Trophoblast cell (in vitro differentiated cells and primary cell): ENCODE data around the gene MEGF8.

ENCODE experiments used
- DNase-seq, 2 donors: peaks; one replicate each; pipeline ENCODE4 v3.0.0-alpha.2; 2016
- H2AFZ ChIP-seq: 2 replicates; pipeline ENCODE4 v1.6.1; 2013; ENCODE audit warnings: low read length, moderate library complexity, mild to moderate bottlenecking; ENCODE audit not compliant: insufficient read depth, poor library complexity
- H2AK5ac ChIP-seq: 2 replicates; pipeline ENCODE4 v1.6.1; 2013; ENCODE audit warnings: mild to moderate bottlenecking, low read length
- H2BK120ac ChIP-seq: 2 replicates; pipeline ENCODE4 v1.6.1; 2013; ENCODE audit warnings: low read length, mild to moderate bottlenecking, moderate library complexity; ENCODE audit not compliant: insufficient read depth, poor library complexity
- H2BK12ac ChIP-seq: 2 replicates; pipeline ENCODE4 v1.6.1; 2013; ENCODE audit warnings: mild to moderate bottlenecking, low read length, moderate library complexity
- H2BK5ac ChIP-seq: 2 replicates; pipeline ENCODE4 v1.6.1; 2013; ENCODE audit warnings: low read length, low read depth, moderate library complexity, mild to moderate bottlenecking; ENCODE audit not compliant: poor library complexity
- H3K14ac ChIP-seq: 2 replicates; pipeline ENCODE4 v1.6.1; 2013; ENCODE audit warnings: mild to moderate bottlenecking, low read length
- H3K18ac ChIP-seq: 2 replicates; pipeline ENCODE4 v1.6.1; 2013; ENCODE audit warnings: mild to moderate bottlenecking, low read length
- H3K23ac ChIP-seq: 2 replicates; pipeline ENCODE4 v1.6.1; 2013; ENCODE audit warnings: low read length
- H3K27ac ChIP-seq: 2 replicates; pipeline ENCODE4 v1.5.1; 2013; ENCODE audit warnings: low read depth, mild to moderate bottlenecking, inconsistent platforms, low read length, moderate library complexity
- H3K27me3 ChIP-seq: 2 replicates; pipeline ENCODE4 v1.6.1; 2013; ENCODE audit warnings: inconsistent platforms, mild to moderate bottlenecking, low read length, moderate library complexity; ENCODE audit not compliant: insufficient read depth
- H3K36me3 ChIP-seq, 2 experiments: 1 replicate in 1 of 2; 2 replicates in 1 of 2; pipeline ENCODE4 v1.6.1; 2013; ENCODE audit warnings: low read length in 2 of 2, mild to moderate bottlenecking in 2 of 2, moderate library complexity in 1 of 2; ENCODE audit not compliant: insufficient read depth in 2 of 2, control insufficient read depth in 1 of 2
- H3K4ac ChIP-seq: 2 replicates; pipeline ENCODE4 v1.6.1; 2013; ENCODE audit warnings: low read depth, mild to moderate bottlenecking, low read length, moderate library complexity
- H3K4me1 ChIP-seq, 2 experiments: 1 replicate in 1 of 2; 2 replicates in 1 of 2; pipeline ENCODE4 v1.6.1; 2013; ENCODE audit warnings: low read length in 2 of 2, mild to moderate bottlenecking in 2 of 2, moderate library complexity in 1 of 2; ENCODE audit not compliant: insufficient read depth in 2 of 2, control insufficient read depth in 1 of 2
- H3K4me2 ChIP-seq: 2 replicates; pipeline ENCODE4 v1.6.1; 2013; ENCODE audit warnings: inconsistent platforms, mild to moderate bottlenecking, low read length, moderate library complexity
- H3K4me3 ChIP-seq: 2 replicates; pipeline ENCODE4 v1.5.1; 2013; ENCODE audit warnings: mild to moderate bottlenecking, low read depth, low read length, inconsistent platforms
- H3K79me1 ChIP-seq: one replicate; pipeline ENCODE4 v1.6.1; 2013; ENCODE audit warnings: low read length
- H3K79me2 ChIP-seq: 2 replicates; pipeline ENCODE4 v1.6.1; 2013; ENCODE audit warnings: low read length, mild to moderate bottlenecking; ENCODE audit not compliant: control insufficient read depth, insufficient read depth, poor library complexity
- H3K9ac ChIP-seq: 2 replicates; pipeline ENCODE4 v1.6.1; 2013; ENCODE audit warnings: mild to moderate bottlenecking, low read length
- H3K9me3 ChIP-seq: 2 replicates; pipeline ENCODE4 v1.6.1; 2013; ENCODE audit warnings: low read depth, mild to moderate bottlenecking, control low read depth, inconsistent platforms, low read length; ENCODE audit not compliant: insufficient read depth
- H4K12ac ChIP-seq: 2 replicates; pipeline ENCODE4 v1.6.1; 2013; ENCODE audit warnings: low read depth, mild to moderate bottlenecking, low read length, moderate library complexity
- H4K8ac ChIP-seq: 2 replicates; pipeline ENCODE4 v1.6.1; 2013; ENCODE audit warnings: low read depth, mild to moderate bottlenecking, low read length, moderate library complexity
- H4K91ac ChIP-seq: one replicate; pipeline ENCODE4 v1.6.1; 2013; ENCODE audit warnings: low read depth, mild to moderate bottlenecking, low read length, moderate library complexity
- WGBS: extraction: QIAGEN DNeasy Blood & Tissue Kit; methylation state at CpG from one replicate; pipeline ENCODE4 v1.1.7; 2013; ENCODE audit warnings: missing lambda C conversion rate; ENCODE audit not compliant: insufficient read length, insufficient coverage; ENCODE audit errors: extremely low coverage; 5-methylcytosine and 5-hydroxymethylcytosine counted together

Gene MEGF8

DNA sequence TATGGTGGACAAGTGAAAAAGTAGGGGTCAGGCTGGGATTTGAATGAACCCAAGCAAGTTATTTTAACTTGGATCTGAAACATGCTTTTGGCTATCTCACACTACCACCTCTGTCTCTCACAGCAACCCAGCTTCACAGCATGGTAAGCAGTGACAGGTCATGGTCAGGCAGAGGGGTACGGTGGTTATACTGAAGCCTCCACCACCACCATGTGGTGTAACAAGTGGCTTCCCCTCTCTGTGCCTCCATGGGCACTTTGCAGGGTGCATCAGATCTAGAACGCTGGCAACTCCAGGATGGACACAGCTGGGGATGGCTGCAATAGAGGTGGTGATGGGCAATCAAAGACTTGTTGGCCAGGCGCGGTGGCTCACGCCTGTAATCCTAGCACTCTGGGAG is 13.1 kb upstream of the MEGF8 start:
- H3K23ac ChIP-seq: no peak overlapping the region
- H2BK12ac ChIP-seq: no peak overlapping the region
- H2BK120ac ChIP-seq: no peak overlapping the region
- no peaks in the 10 kb centered on the region for H3K79me2 ChIP-seq
- H4K8ac ChIP-seq: no peak overlapping the region
- peaks cover 3% of the 10 kb centered on the region in 2 experiments for H3K4me1 ChIP-seq
- no CpG with 5 or more reads among the region's 5 CpGs for WGBS
- H4K91ac ChIP-seq: no peak overlapping the region
- H3K9ac ChIP-seq: no peak overlapping the region
- H2AK5ac ChIP-seq: no peak overlapping the region
- H3K14ac ChIP-seq: no peak overlapping the region
- H3K4me2 ChIP-seq: no peak overlapping the region
- peaks cover 5% of the 10 kb centered on the region for H3K9me3 ChIP-seq
- H3K4me3 ChIP-seq: no peak overlapping the region
- no peak overlapping the region for H3K27ac ChIP-seq
- no peaks in the 10 kb centered on the region for H3K79me1 ChIP-seq
- H3K36me3 ChIP-seq: no peaks in the 10 kb centered on the region
- H4K12ac ChIP-seq: no peak overlapping the region
- H2AFZ ChIP-seq: no peak overlapping the region
- DNase-seq: no peak
- no peak overlapping the region for H2BK5ac ChIP-seq
- H3K4ac ChIP-seq: no peak overlapping the region
- no peak overlapping the region for H3K18ac ChIP-seq
- H3K27me3 ChIP-seq: peaks cover 8% of the 10 kb centered on the region

DNA sequence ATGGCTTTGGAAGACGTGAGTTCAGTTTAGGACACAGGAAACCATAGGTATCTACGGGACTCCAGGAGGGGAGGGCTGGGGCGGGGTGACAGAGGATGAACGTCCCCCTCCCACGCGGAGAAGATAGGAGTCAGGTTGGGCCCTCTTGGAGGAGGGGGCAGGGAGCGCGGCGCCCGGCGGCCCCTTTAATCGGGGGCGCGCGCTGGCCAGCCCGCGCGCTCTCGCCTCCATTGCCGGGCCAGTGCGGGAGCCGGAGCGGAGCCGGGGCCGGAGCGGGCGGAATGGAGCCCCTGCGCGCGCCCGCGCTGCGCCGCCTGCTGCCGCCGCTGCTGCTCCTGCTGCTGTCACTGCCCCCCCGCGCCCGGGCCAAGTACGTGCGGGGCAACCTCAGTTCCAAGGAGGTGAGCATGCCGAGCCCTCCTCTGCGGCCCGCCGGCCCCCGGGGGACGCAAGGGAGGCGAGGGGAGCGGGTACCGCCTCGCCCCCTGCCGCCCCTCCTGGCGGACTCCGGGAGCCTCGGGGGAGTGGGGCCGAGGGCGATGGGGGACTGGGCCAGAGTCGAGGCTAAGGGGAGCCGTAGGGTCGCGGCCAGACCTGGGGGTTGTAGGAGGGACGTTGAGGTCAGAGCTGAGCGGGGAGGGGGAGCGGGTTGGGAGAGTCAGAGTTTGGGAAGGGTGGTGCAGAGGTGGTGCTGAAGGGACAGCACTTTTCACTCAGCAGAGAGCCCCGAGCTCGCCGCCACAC is 12.2 kb upstream of the MEGF8 start, which contains the start of gene TMEM145:
TSS of gene TMEM145 (plus strand) at position 214 of the 744 bp plus-strand sequence. CDS start at position 282, 68 bp downstream.
- no peak within 1 kb of the TSS for H3K23ac ChIP-seq
- no peak within 1 kb of the TSS for H4K12ac ChIP-seq
- no peak within 1 kb of the TSS for H3K9ac ChIP-seq
- H2AFZ ChIP-seq: no peak within 1 kb of the TSS
- no peaks in the 10 kb centered on the region for H3K79me1 ChIP-seq
- peaks cover 5% of the 10 kb centered on the region for H3K9me3 ChIP-seq
- H3K4ac ChIP-seq: no peak within 1 kb of the TSS
- H3K4me1 ChIP-seq: peaks cover 3% of the 10 kb centered on the region in 2 experiments
- no peak within 1 kb of the TSS for H4K8ac ChIP-seq
- peak within 1 kb of the TSS; percentile 95 for H3K4me2 ChIP-seq
- H2BK5ac ChIP-seq: no peak within 1 kb of the TSS
- H2AK5ac ChIP-seq: no peak within 1 kb of the TSS
- H3K18ac ChIP-seq: no peak within 1 kb of the TSS
- no peaks in the 10 kb centered on the region for H3K79me2 ChIP-seq
- no peak within 1 kb of the TSS for H3K27ac ChIP-seq
- no peak within 1 kb of the TSS for H2BK120ac ChIP-seq
- no CpG with 5 or more reads among the region's 67 CpGs for WGBS
- peak in 1 of 2 donors; percentile 35 for DNase-seq
- no peaks in the 10 kb centered on the region for H3K36me3 ChIP-seq
- H3K4me3 ChIP-seq: peak within 1 kb of the TSS; percentile 66
- peaks cover 8% of the 10 kb centered on the region for H3K27me3 ChIP-seq
- no peak within 1 kb of the TSS for H4K91ac ChIP-seq
- no peak within 1 kb of the TSS for H2BK12ac ChIP-seq
- H3K14ac ChIP-seq: no peak within 1 kb of the TSS

DNA sequence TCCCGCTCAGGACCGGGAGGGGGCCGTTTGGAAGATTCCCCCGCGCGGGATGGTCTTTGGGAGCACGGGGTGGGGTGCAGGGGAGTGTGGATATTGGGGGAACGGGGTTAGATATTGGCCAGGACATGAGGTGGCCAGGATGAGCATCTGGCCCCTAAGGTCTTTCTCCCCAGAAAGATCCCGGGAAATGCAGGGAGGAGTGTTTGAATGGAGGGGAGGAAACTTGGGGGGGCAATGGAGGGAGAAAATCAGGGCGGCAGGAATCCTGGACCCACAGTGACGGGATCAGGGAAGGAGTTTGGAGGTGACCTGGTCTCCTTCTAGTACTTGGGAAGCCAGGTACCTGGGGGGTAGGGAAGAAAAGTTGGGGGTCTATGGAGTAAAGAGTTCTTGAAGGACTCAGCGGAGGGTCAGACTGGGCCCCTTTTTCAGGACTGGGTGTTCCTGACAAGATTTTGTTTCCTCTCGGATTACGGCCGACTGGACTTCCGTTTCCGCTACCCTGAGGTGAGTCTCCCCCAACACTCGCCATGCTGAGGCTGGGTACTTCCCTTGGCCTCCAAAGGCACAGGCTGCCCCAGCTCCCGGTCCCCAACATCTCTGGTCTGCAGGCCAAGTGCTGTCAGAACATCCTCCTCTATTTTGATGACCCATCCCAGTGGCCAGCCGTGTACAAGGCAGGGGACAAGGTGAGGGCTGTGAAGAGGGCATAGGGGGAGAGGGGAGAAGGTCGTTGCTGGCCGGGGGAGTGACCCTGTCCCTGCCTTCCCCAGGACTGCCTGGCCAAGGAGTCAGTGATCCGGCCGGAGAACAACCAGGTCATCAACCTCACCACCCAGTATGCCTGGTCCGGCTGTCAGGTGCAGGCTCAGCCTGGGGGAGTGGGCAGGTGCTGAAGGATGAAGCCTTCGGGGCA is 11.3 kb upstream of the MEGF8 start:
- H3K23ac ChIP-seq: no peak overlapping the region
- no peak overlapping the region for H2AFZ ChIP-seq
- no CpG with 5 or more reads among the region's 26 CpGs for WGBS
- H3K27me3 ChIP-seq: peaks cover 8% of the 10 kb centered on the region
- no peak overlapping the region for H2BK12ac ChIP-seq
- H3K4me3 ChIP-seq: no peak overlapping the region
- H3K79me2 ChIP-seq: no peaks in the 10 kb centered on the region
- H3K27ac ChIP-seq: no peak overlapping the region
- no peak overlapping the region for H3K14ac ChIP-seq
- no peak overlapping the region for H4K8ac ChIP-seq
- H3K79me1 ChIP-seq: no peaks in the 10 kb centered on the region
- no peak overlapping the region for H2BK120ac ChIP-seq
- H3K4ac ChIP-seq: no peak overlapping the region
- H3K9ac ChIP-seq: no peak overlapping the region
- no peak overlapping the region for H3K18ac ChIP-seq
- no peaks in the 10 kb centered on the region for H3K36me3 ChIP-seq
- H3K9me3 ChIP-seq: peaks cover 5% of the 10 kb centered on the region
- H2AK5ac ChIP-seq: no peak overlapping the region
- DNase-seq: no peak
- no peak overlapping the region for H4K91ac ChIP-seq
- no peak overlapping the region for H2BK5ac ChIP-seq
- no peak overlapping the region for H4K12ac ChIP-seq
- peak overlapping the region; percentile 95 for H3K4me2 ChIP-seq
- H3K4me1 ChIP-seq: peaks cover 3% of the 10 kb centered on the region in 2 experiments

DNA sequence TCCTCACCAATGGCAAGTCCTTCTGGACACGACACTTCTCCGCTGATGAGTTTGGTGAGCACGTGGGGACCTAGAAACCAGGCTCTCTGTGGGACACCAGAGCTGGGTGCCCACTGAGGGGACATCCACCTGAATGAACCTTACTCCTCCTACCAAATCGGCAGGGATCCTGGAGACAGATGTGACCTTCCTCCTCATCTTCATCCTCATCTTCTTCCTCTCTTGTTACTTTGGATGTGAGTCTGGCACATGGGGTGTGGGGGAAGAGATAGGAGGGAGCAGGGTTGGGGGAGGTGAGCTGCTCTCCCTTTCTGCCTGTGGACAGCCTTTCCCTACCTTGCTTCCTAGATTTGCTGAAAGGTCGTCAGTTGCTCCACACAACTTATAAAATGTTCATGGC is 10.4 kb upstream of the MEGF8 start:
- H3K18ac ChIP-seq: no peak overlapping the region
- no peaks in the 10 kb centered on the region for H3K36me3 ChIP-seq
- no CpG with 5 or more reads among the region's 5 CpGs for whole genome bisulfite sequencing
- no peak overlapping the region for H2BK5ac ChIP-seq
- H3K27me3 ChIP-seq: peaks cover 8% of the 10 kb centered on the region
- H3K9me3 ChIP-seq: peaks cover 3% of the 10 kb centered on the region
- H3K4me1 ChIP-seq: peaks cover 3% of the 10 kb centered on the region in 2 experiments
- H2AFZ ChIP-seq: no peak overlapping the region
- no peak overlapping the region for H4K91ac ChIP-seq
- no peak overlapping the region for H2BK120ac ChIP-seq
- DNase-seq: no peak
- H2AK5ac ChIP-seq: no peak overlapping the region
- no peak overlapping the region for H4K12ac ChIP-seq
- H3K4ac ChIP-seq: no peak overlapping the region
- H4K8ac ChIP-seq: no peak overlapping the region
- no peak overlapping the region for H2BK12ac ChIP-seq
- no peak overlapping the region for H3K23ac ChIP-seq
- no peak overlapping the region for H3K4me3 ChIP-seq
- no peaks in the 10 kb centered on the region for H3K79me2 ChIP-seq
- H3K9ac ChIP-seq: no peak overlapping the region
- H3K4me2 ChIP-seq: no peak overlapping the region
- H3K79me1 ChIP-seq: no peaks in the 10 kb centered on the region
- H3K27ac ChIP-seq: no peak overlapping the region
- no peak overlapping the region for H3K14ac ChIP-seq
